ENCODE measurements around the gene VIM. TPM values are rescaled to one million over a fixed set of nuclear protein-coding genes. Genes with fewer than 3 reads are reported as not detected.

VIM gene
- total and polyA plus RNA-seq, 10 of the 15 experiments (the other 5 are each of a cell fraction or from before 2014, with no cell fraction given) = 44.2 to 287 (median 188) TPM

GRCh38 chr10:17248964-17249363 lies 20.9 kb downstream of the VIM start:
- ATAC-seq = no peak
- SMC1A ChIA-PET (ENCODE audit: uncharacterized antibody, unreplicated experiment) = no interaction called here
- in situ Hi-C loops (cut with MboI) = no loop called here
- FAIRE-seq = no peak
- Histone ChIP-seq H3K4me1 (ENCODE audit: control insufficient read depth, insufficient read depth, low read length) (no peaks in the 10 kb centered on the region), H3K27me3 (replicated peaks in 1 of 2; ENCODE audit: control insufficient read depth in 2 of 2, insufficient read depth in 2 of 2, low read length in 1 of 2) (no peaks in the 10 kb centered on the region; a peak in 3 of 4 replicates), H3K4me3 (no peak overlapping the region), H4K20me1 (ENCODE audit: control insufficient read depth, insufficient read depth) (no peaks in the 10 kb centered on the region), H3K9me3 (replicated peaks; ENCODE audit: control insufficient read depth, insufficient read depth, low read length) (peaks cover 3% of the 10 kb centered on the region; the same call in 2 of the 3 replicates), H3K4me2 (ENCODE audit: control insufficient read depth, insufficient read depth) (no peak overlapping the region), H3K79me2 (ENCODE audit: control insufficient read depth, insufficient read depth, low read length) (no peaks in the 10 kb centered on the region), H3K27ac (ENCODE audit: control insufficient read depth, insufficient read depth) (no peak overlapping the region), H3K9ac (ENCODE audit: control insufficient read depth, insufficient read depth, low read length) (no peak overlapping the region), H3K36me3 (ENCODE audit: control insufficient read depth in 2 of 2, insufficient read depth in 2 of 2, low read length in 1 of 2) (no peaks in the 10 kb centered on the region), H2AFZ (ENCODE audit: control insufficient read depth, low read depth, low read length) (no peak overlapping the region)
- BruUV-seq (replicated peaks) = no TSS peak
- CTCF ChIA-PET = no interaction called here
- TF ChIP-seq ZBTB33 (IDR thresholded peaks at IDR 0.05) = no peak
- TF ChIP-seq NKRF (conservative IDR thresholded peaks at IDR 0.05) = no peak
- no peak for TF ChIP-seq BRCA1 (IDR thresholded peaks at IDR 0.05; ENCODE audit: low read depth, low read length)
- TF ChIP-seq RB1 (IDR thresholded peaks at IDR 0.05; ENCODE audit: borderline replicate concordance) = no peak
- TF ChIP-seq SMC3 (IDR thresholded peaks at IDR 0.05; ENCODE audit: borderline replicate concordance, low read length) = no peak
- no peak for TF ChIP-seq FOS (IDR thresholded peaks at IDR 0.05; ENCODE audit: borderline replicate concordance, extremely low read depth, insufficient read length)
- TF ChIP-seq HDAC6 (IDR thresholded peaks at IDR 0.05; ENCODE audit: unreplicated experiment) = no peak
- no peak for TF ChIP-seq BCLAF1 (IDR thresholded peaks at IDR 0.05)
- no peak for TF ChIP-seq CEBPZ (IDR thresholded peaks at IDR 0.05; ENCODE audit: low read depth, low read length)
- no peak for TF ChIP-seq FOXM1 (IDR thresholded peaks at IDR 0.05; ENCODE audit: low read depth, low read length)
- no peak for TF ChIP-seq ATF7 (IDR thresholded peaks at IDR 0.05; ENCODE audit: low read depth)
- no peak for TF ChIP-seq E2F4 (IDR thresholded peaks at IDR 0.05; ENCODE audit: low read depth, low read length)
- WGBS (ENCODE audit: insufficient coverage, insufficient replicate concordance, low lambda C conversion rate, missing lambda C conversion rate) = 83% methylated on average over 1 of the region's 1 CpG
- POLR2A ChIA-PET = no interaction called here
- RAD21 ChIA-PET (ENCODE audit: unreplicated experiment) = no interaction called here
- no peak for DNase-seq (ENCODE audit: low read depth, low spot score)
- intact Hi-C loops (cut with micrococcal nuclease; ENCODE audit: unreplicated experiment) = no loop called here
